Bronchial smooth muscle cell (primary cell): Measurements from ENCODE around the gene CREB3. TPM values are rescaled to one million over a fixed set of nuclear protein-coding genes. Genes with fewer than 3 reads are reported as not detected.

Experiments
- total RNA-seq: library from RNA; depleted of rRNA; stranded (reverse); fragments of >200 nt; gene quantifications from 2 replicates; pipeline ENCODE4 v1.2.1, GENCODE V29; 2014

CREB3 gene, protein sequence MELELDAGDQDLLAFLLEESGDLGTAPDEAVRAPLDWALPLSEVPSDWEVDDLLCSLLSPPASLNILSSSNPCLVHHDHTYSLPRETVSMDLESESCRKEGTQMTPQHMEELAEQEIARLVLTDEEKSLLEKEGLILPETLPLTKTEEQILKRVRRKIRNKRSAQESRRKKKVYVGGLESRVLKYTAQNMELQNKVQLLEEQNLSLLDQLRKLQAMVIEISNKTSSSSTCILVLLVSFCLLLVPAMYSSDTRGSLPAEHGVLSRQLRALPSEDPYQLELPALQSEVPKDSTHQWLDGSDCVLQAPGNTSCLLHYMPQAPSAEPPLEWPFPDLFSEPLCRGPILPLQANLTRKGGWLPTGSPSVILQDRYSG
- 42.9 and 50.1 TPM in 2 replicates for total RNA-seq

DNA sequence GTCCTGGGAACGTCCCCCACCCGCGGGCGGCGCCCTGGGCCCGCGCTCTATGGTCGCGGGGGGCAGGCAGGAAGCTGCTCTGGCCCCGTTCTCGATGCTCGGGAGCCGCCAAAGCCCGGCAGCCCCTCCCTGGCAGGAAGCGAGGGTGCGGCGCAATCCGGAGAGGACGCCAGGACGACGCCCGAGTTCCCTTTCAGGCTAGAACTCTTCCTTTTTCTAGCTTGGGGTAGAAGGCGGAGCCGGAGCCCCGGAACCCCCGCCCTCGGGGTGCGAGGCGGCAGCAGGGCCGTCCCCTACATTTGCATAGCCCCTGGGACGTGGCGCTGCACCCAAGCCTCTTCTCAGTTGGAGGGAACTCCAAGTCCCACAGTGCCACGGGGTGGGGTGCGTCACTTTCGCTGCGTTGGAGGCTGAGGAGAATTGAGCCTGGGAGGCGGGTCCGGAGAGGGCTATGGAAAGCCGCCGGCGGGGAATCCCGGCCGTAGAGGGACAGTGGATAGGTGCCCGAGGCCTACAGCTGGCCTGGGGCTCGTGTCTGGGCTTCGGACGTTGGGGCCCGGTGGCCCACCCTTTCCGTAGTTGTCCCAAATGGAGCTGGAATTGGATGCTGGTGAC is at the start of gene CREB3, which contains the start of gene TLN1:
Gene CREB3 (plus strand): TSS at position 482 of the 615 bp plus-strand sequence. CDS start 107 bp downstream, at position 589.
Gene TLN1 (minus strand): TSS at position 11 of the 615 bp plus-strand sequence. CDS start 6,501 bp downstream, outside the sequence.

DNA sequence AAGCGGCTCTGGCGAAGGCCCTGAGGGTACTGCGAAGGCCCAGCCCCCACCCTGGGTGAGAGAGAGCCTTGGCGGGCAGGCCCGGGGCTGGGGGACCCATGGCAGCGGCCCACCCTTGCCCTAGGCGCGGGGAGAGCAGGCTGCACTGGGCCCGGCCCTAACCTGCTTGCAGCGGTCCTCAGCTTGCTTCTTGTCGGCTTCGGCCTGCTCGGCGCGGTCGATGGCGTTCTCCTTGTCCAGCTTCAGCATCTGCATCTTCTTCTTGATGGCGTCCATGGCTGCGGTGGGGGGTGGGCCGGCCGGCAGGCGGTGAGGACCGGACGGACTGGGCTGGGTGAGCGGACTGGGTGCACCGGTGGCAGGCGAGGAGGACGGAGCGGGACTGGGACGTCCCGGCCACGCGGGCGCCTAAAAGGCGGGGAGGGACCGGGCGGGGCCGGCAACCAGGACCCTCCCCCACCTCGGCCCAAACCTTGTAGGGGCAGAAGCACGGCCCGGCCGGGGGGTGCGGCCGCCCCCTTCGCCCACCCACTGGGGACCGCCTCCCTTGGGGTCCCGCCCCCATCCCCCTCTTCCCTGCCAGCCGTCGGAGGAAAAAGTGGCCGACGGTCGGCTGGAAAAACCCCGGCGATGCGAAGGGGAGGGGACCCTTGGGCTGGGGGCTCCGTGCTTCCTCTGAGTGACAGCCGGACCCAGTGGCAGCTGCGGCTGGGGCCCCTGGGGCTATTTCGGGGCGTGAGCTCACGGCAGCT is 42.7 kb upstream of the CREB3 start, which contains the start of gene TPM2:
Gene TPM2 (minus strand): TSS at position 384 of the 752 bp plus-strand sequence. CDS start 108 bp downstream, at position 276.

DNA sequence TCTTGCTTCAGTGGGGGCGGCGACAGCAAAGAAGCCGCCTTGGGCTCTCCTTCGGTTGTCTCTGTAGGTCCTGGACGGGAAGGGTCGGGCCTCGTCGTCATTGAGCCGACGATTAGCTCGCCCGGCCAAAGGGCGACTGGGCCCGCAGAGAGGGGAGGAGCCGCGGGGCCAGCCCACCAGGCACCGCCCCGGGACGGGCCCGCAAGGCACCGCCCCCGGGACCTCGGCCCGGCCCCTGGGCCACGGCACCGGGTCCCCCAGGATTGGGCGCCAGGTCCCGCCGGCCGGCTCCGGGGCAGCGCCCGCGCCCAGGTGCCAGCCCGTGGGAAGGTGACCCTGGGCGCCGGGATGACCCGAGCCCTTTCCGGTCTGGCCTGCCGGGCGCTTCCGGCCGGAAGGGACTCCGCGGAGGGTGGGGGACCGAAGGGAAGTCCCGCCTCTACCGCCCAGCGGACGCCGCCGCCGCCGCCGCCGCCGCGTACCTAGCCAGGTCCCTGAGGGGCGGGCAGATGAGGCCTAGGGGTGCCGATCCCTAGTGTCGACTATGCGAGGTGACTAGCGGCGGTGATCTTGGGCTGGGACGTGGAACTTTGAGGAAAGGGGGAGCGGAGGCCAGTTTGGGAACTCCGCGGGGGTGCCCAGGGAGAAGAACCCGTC is 16.5 kb downstream of the CREB3 start, which contains the start of the genes GBA2 and RGP1:
Gene GBA2 (minus strand): TSS at position 371 of the 657 bp plus-strand sequence. CDS start 524 bp downstream, outside the sequence.
Gene RGP1 (plus strand): TSS at position 430 of the 657 bp plus-strand sequence. CDS start 469 bp downstream, outside the sequence.

DNA sequence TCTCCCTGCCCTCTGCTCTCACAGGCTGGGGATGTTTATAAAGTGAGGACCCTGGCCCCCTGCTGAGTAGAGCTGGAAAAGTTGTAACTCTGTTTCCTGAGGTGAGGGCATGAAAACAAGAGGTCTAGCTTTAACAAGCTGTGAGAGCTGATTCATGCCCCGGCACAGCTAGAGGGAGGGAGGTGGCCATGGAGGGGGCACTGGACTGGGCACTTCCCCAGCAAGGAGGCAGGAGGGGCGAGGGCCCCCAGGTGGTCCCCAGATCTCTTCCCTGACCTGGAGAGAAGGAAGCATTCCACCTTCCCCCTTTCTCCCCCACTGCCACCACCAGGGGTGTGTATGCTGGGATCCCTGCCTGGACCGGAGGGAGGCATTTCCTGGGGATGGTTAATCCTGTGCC is 21.8 kb downstream of the CREB3 start, which contains the start of gene MSMP:
Gene MSMP (minus strand): TSS at position 13 of the 400 bp plus-strand sequence. CDS start 147 bp downstream, outside the sequence.

Other genes starting within 250 kb of the CREB3 start
- 10.4 and 12.7 TPM in 2 replicates for gene RUSC2, start 242.6 kb upstream of the CREB3 start, total RNA-seq
- gene TESK1, start 127.4 kb upstream of the CREB3 start, total RNA-seq, result 7.3 and 11.9 TPM in 2 replicates
- 1.3 and 1.9 TPM in 2 replicates for gene CD72, start 114.3 kb upstream of the CREB3 start, total RNA-seq
- 0.32 TPM in 1 of 2 replicates, not detected in the other for gene SIT1, start 81.7 kb upstream of the CREB3 start, total RNA-seq
- gene RMRP, start 74.6 kb upstream of the CREB3 start, total RNA-seq, result 67,158 and 134,448 TPM in 2 replicates
- gene CCDC107, start 74.4 kb upstream of the CREB3 start, total RNA-seq, result 10.8 and 11.7 TPM in 2 replicates
- gene ARHGEF39, start 67.5 kb upstream of the CREB3 start, total RNA-seq, result under 0.01 and 0.32 TPM in 2 replicates
- 0.86 and 1.7 TPM in 2 replicates for gene CA9, start 58.7 kb upstream of the CREB3 start, total RNA-seq
- gene TPM2, start 42.7 kb upstream of the CREB3 start, total RNA-seq, result 925 and 1,339 TPM in 2 replicates
- 209 and 221 TPM in 2 replicates for gene TLN1, start 471 bp upstream of the CREB3 start, total RNA-seq
- gene GBA2, start 16.6 kb downstream of the CREB3 start, total RNA-seq, result 13.9 and 21.4 TPM in 2 replicates
- 10.2 and 10.6 TPM in 2 replicates for gene RGP1, start 16.6 kb downstream of the CREB3 start, total RNA-seq
- not detected in 2 replicates for gene MSMP, start 21.6 kb downstream of the CREB3 start, total RNA-seq
- 25.7 and 28.2 TPM in 2 replicates for gene NPR2, start 58.9 kb downstream of the CREB3 start, total RNA-seq
- 1.5 and 1.6 TPM in 2 replicates for gene SPAG8, start 79.6 kb downstream of the CREB3 start, total RNA-seq
- gene HINT2, start 82.4 kb downstream of the CREB3 start, total RNA-seq, result 27.3 and 27.7 TPM in 2 replicates
- gene FAM221B, start 96.1 kb downstream of the CREB3 start, total RNA-seq, result not detected in 2 replicates
- gene TMEM8B, start 96.6 kb downstream of the CREB3 start, total RNA-seq, result 2.4 and 2.7 TPM in 2 replicates
- not detected in 2 replicates for gene OR13J1, start 137.7 kb downstream of the CREB3 start, total RNA-seq
- gene HRCT1, start 173.5 kb downstream of the CREB3 start, total RNA-seq, result 0.16 and 0.17 TPM in 2 replicates
- gene SPAAR, start 176.8 kb downstream of the CREB3 start, total RNA-seq, result under 0.01 and 0.17 TPM in 2 replicates
- gene OR2S2, start 225.5 kb downstream of the CREB3 start, total RNA-seq, result not detected in 2 replicates